NCI-H748 treated with DMSO at 0.1 percent for 48 hours (cell line): ENCODE data around the gene GFM2.
A peak's percentile ranks its signal among the peaks of the same experiment; 100 is the strongest.
"Not testable (repeated sequence)": the region's sequence is repeated elsewhere in the genome, so short reads cannot be mapped to it uniquely, and the experiment has no call there.

ENCODE experiments used
- DNase-seq: peaks from one replicate; lab custom pipeline; 2025; lab: John Stamatoyannopoulos, UW

GFM2 gene

GRCh38 chr5:74693191-74693590 lies 73.7 kb downstream of the GFM2 start:
- DNase-seq = no peak

- no peak for DNase-seq
Observed at GRCh38 chr5:74686962-74687751, 79.8 kb downstream of the GFM2 start.

DNA sequence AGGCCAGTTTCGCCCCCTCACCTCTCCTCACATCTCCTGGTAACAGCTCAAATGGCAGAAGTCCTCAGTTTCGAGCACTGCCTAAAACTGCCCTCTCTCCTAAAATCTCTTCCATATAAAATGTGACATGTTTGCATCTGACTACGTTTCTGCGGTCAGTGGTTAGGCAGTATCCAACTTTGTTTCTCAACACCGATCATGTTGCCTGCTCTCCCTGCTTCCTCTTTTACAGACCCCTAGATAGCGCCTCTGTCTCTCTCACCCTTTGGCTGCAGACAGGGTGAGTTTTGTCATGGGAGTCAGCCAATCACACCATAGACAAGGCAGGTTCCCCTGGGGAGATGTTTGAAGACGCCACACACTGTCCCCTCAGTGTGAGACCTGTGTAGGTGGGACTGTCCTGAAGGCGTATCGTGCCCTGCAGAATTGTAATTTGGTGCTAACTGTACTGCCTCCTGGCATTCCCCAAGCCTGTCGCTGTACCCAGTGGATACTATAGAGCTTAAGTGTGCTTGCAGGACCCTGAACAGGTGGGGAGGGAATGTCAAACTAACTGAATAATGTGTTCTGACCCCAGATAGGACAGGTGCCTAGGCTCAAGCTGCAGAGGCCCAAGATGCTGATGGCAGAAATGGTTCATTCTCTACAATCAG lies 80.8 kb downstream of the GFM2 start:
- no peak for DNase-seq

DNA sequence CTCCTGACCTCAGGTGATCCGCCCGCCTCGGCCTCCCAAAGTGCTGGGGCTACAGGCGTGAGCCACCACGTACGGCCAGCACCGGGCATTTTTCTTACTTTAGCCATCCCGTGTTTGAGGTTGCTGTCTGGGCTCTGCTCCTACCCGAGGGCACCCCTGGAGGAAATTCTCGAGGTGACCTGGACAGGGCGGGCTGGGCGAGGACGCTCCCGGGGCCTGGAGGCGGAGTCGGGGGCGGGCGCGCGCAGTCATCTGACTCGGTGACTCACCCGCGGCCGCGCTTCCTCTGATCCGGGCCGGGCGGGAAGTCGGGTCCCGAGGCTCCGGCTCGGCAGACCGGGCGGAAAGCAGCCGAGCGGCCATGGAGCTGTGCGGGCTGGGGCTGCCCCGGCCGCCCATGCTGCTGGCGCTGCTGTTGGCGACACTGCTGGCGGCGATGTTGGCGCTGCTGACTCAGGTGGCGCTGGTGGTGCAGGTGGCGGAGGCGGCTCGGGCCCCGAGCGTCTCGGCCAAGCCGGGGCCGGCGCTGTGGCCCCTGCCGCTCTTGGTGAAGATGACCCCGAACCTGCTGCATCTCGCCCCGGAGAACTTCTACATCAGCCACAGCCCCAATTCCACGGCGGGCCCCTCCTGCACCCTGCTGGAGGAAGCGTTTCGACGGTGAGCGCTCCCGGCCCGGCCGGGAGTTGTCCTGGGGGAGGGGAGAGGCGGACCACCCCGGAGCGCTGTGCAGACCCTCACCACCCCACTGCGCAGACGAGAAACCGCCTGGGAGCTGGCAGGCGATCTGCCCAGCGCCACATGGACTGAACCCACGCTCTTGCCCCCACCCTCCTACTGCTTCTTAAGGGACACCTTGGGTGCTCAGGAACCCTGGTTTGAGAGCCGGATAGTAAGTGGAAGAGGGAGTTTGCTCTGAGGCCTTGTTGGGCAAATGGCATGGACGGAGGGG lies 81.7 kb downstream of the GFM2 start, which contains the start of gene HEXB:
Gene HEXB, plus strand, starts transcription at position 334 of the 952 bp plus-strand sequence. Its CDS starts 28 bp downstream, at position 362.
- peak; percentile 72 for DNase-seq

- no peak for DNase-seq
Observed at GRCh38 chr5:74679966-74680365, 87.0 kb downstream of the GFM2 start.

DNA sequence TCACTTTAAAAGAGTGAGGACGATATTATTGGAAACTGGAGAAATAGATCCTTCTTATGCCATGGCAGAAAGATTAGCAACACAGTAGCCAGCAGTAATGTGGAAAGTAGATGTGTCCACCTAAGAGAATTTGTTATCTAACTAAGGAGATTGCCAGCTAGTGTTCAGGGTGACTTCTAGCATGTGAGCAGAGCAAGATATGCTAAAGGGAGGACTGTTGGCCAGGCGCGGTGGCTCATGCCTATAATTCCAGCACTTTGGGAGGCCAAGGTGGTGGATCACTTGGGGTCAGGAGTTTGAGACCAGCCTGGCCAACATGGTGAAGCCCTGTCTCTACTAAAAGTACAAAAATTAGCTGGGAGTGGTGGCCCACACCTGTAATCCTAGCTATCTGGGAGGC lies 87.6 kb downstream of the GFM2 start:
- DNase-seq = not testable (repeated sequence)

DNA sequence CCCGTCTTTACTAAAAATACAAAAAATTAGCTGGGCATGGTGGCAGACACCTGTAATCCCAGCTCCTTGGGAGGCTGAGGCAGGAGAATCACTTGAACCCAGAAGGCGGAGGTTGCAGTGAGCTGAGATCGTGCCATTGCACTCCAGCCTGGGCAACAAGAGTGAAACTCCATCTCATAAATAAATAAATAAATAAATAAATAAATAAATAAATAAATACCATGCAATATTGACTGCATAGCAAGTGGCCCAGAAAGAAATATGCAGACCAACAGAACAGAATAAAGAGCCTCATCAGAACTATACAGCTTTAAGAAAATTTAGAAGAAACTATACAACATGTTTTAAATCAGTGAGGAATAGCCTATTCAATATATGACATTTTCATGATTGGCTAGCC lies 88.8 kb downstream of the GFM2 start:
- DNase-seq = not testable (repeated sequence)

- DNase-seq = not testable (repeated sequence)
Observed at GRCh38 chr5:74676466-74676865, 90.5 kb downstream of the GFM2 start.

DNA sequence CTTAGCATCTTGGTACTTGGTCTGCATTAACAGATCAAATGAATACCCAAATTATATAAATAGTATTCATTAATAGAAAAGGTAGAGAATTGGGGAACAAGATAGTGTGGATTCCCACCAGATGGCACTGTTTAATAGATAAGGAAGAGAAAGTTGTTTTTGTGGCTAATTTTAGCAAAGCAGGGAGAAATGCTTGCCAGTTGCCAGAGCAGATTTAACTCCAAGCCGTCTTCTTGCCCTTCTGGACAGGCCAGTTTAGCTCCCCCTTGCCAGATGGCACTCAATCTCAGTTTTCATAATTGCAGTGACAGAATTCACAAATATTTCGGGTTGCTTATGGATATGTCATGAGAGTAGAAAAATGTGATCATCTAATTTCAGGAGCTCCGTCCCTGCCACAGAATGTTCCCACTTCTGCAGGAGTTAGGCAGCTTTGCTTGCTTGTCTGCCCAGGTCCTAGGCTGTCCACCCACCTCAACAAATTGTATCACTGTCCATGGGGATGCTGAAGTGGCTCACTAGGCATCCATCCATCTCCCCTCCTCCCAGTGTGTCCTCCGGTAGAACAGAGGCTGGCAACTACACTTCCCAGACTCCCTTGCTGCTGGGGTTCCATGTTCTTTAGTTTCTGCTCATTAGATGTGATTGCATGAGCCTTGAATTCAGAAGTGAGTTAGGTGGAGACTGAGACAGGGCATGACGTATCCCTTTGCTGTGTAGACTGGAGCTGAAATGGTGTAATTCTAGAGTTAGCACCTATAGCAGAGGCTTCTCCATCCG lies 93.7 kb downstream of the GFM2 start:
- peak; percentile 62 for DNase-seq

- DNase-seq = no peak
Observed at GRCh38 chr5:74672215-74672877, 94.6 kb downstream of the GFM2 start.
